Measurements from ENCODE around the gene AGL. TPM values are rescaled to one million over a fixed set of nuclear protein-coding genes. Genes with fewer than 3 reads are reported as not detected.
"Not testable (repeated sequence)": the region's sequence is repeated elsewhere in the genome, so short reads cannot be mapped to it uniquely, and the experiment has no call there.

AGL gene
- total and polyA plus RNA-seq, 2 experiments from 2014 or later, result 26.6 to 39.5 TPM

- DNase-seq (ENCODE audit: low read depth in 1 of 2, low spot score in 1 of 2), result no peak
- no peak for TF ChIP-seq CTCF (IDR thresholded peaks at IDR 0.05; ENCODE audit: low read depth, low read length)
- Histone ChIP-seq H3K36me3 (no peaks in the 10 kb centered on the region), H3K9me3 (ENCODE audit: low read depth) (no peaks in the 10 kb centered on the region), H3K4me1 (ENCODE audit: low read depth) (peaks cover 14% of the 10 kb centered on the region), H3K4me3 (no peak overlapping the region), H3K27ac (no peak overlapping the region), H3K27me3 (no peaks in the 10 kb centered on the region)
Observed at GRCh38 chr1:99825098-99825497, 25.1 kb upstream of the AGL start.

DNA sequence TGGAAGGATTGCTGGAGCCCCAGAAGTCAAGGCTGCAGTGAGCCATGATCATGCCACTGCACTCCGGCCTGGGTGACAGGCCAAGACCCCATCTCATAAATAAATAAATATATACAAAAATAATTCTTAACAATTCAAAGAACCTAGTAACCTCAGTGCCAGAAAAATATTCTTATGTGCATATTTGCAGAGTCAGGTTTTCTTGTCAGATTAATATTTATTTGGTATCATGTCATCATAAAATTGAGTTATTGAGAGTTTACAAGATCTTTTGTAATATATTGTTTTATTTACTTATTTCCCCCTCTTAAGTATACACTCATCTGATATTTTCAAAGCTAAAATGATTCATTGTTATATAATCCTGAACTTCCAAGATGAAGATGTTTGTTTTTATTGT, 24.5 kb upstream of the AGL start:
- no peak overlapping the region for H3K4me3 ChIP-seq
- H3K27ac ChIP-seq, result no peak overlapping the region
- no peaks in the 10 kb centered on the region for H3K9me3 ChIP-seq (ENCODE audit: low read depth)
- TF ChIP-seq CTCF (IDR thresholded peaks at IDR 0.05; ENCODE audit: low read depth, low read length), result no peak
- no peaks in the 10 kb centered on the region for H3K36me3 ChIP-seq
- H3K27me3 ChIP-seq, result no peaks in the 10 kb centered on the region
- no peak for DNase-seq (ENCODE audit: low read depth in 1 of 2, low spot score in 1 of 2)
- peaks cover 14% of the 10 kb centered on the region for H3K4me1 ChIP-seq (ENCODE audit: low read depth)

- no peak for TF ChIP-seq CTCF (IDR thresholded peaks at IDR 0.05; ENCODE audit: low read depth, low read length)
- peaks cover 14% of the 10 kb centered on the region for H3K4me1 ChIP-seq (ENCODE audit: low read depth)
- H3K4me3 ChIP-seq, result no peak overlapping the region
- H3K9me3 ChIP-seq (ENCODE audit: low read depth), result no peaks in the 10 kb centered on the region
- no peaks in the 10 kb centered on the region for H3K27me3 ChIP-seq
- no peaks in the 10 kb centered on the region for H3K36me3 ChIP-seq
- H3K27ac ChIP-seq, result no peak overlapping the region
- no peak for DNase-seq (ENCODE audit: low read depth in 1 of 2, low spot score in 1 of 2)
Observed at GRCh38 chr1:99827970-99828369, 22.2 kb upstream of the AGL start.

- no peak overlapping the region for H3K27ac ChIP-seq
- H3K27me3 ChIP-seq, result no peaks in the 10 kb centered on the region
- no peak for TF ChIP-seq CTCF (IDR thresholded peaks at IDR 0.05; ENCODE audit: low read depth, low read length)
- no peaks in the 10 kb centered on the region for H3K36me3 ChIP-seq
- DNase-seq (ENCODE audit: low read depth in 1 of 2, low spot score in 1 of 2), result no peak
- H3K9me3 ChIP-seq (ENCODE audit: low read depth), result no peaks in the 10 kb centered on the region
- no peak overlapping the region for H3K4me3 ChIP-seq
- H3K4me1 ChIP-seq (ENCODE audit: low read depth), result peaks cover 14% of the 10 kb centered on the region
Observed at GRCh38 chr1:99829269-99829668, 20.9 kb upstream of the AGL start.

GRCh38 chr1:99833911-99834310, 16.2 kb upstream of the AGL start:
- not testable (repeated sequence) for H3K36me3 ChIP-seq; H3K27me3 ChIP-seq; H3K9me3 ChIP-seq (ENCODE audit: low read depth); H3K4me3 ChIP-seq; DNase-seq (ENCODE audit: low read depth in 1 of 2, low spot score in 1 of 2); H3K27ac ChIP-seq
- H3K4me1 ChIP-seq (ENCODE audit: low read depth), result peaks cover 16% of the 10 kb centered on the region

DNA sequence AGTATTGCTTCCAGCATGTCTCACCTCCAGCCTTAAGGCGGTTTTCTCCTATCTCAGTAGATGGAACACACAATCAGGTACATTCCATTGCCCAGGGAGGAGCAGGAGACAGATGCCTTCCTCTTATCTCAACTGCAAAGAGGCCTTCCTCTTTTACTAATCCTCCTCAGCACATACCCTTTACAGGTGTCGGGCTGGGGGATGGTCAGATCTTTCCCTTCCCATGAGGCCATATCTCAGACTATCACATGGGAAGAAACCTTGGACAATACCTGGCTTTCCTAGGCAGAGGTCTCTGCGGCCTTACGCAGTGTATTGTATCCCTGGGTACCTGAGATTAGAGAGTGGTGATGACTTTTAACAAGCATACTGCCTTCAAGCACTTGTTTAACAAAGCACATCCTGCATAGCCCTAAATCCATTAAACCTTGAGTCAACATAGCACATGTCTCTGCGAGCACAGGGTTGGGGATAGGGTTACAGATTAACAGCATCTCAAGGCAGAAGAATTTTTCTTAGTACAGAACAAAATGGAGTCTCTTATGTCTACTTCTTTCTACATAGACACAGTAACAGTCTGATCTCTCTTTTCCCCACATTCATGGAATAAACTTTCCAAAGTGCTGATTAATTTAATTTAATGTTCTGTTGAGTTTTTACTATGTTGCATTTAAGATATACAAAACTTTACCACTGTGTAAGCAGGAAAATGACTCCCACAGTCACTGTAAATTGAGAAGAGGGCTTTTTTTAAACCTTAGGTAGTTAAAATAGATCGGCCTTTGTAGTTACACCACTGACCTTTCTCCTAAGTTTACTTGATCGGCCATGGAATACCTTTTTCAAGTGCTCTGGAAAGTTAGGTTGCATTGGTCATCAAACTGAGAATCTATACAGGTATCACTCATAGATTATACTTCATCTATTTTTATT, 13.7 kb upstream of the AGL start:
- not testable (repeated sequence) for H3K4me3 ChIP-seq; H3K36me3 ChIP-seq; H3K9me3 ChIP-seq (ENCODE audit: low read depth); H3K27me3 ChIP-seq; H3K4me1 ChIP-seq (ENCODE audit: low read depth); DNase-seq (ENCODE audit: low read depth in 1 of 2, low spot score in 1 of 2)
- H3K27ac ChIP-seq, result peak overlapping the region; percentile 85

DNA sequence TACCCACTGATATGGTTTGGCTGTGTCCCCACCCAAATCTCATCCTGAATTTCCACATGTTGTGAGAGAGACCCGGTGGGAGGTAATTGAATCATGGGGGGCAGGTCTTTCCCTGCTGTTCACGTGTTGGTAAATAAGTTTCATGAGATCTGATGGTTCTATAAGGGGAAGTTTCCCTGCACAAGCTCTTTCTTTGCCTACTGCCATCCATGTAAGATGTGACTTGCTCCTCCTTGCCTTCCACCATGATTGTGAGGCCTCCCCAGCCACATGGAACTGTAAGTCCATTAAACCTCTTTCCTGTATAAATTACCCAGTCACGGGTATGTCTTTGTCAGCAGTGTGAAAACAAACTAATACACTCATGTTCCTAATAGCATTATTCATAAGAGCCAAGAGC, 9.8 kb upstream of the AGL start:
- DNase-seq (ENCODE audit: low read depth in 1 of 2, low spot score in 1 of 2); H3K27ac ChIP-seq; H3K9me3 ChIP-seq (ENCODE audit: low read depth); H3K36me3 ChIP-seq; H3K4me3 ChIP-seq; H3K27me3 ChIP-seq; H3K4me1 ChIP-seq (ENCODE audit: low read depth): not testable (repeated sequence)
